HCT116 (cell line): ENCODE data around the gene ZNF181. TPM values are rescaled to one million over a fixed set of nuclear protein-coding genes. Genes with fewer than 3 reads are reported as not detected.

Experiments used
- ATAC-seq: fragments of 200-7000 bp; cut with Tn5 transposase; 2 replicates; pipeline ENCODE4 v1.9.1; 2020; ENCODE audit warnings: mild to moderate bottlenecking, moderate library complexity
- BruUV-seq: library from RNA; stranded (reverse); fragments of 400-500 nt; replicated peaks from 2 replicates; lab custom pipeline; 2021; lab: Mats Ljungman, UMichigan
- CTCF ChIA-PET: fragments of 300-600 bp; sonication (Branson Sonifier 250); formaldehyde crosslinking; loops from one replicate; lab custom pipeline; 2021; ENCODE audit warnings: antibody characterized with exemption; lab: Charles Lee
- POLR2A ChIA-PET: fragments of 300-600, 350-600 bp; sonication (Branson Sonifier 250); formaldehyde crosslinking; loops from one replicate; lab custom pipeline; 2021; ENCODE audit warnings: antibody characterized with exemption; lab: Charles Lee
- RAD21 ChIA-PET, 2 experiments: fragments of 300-600 bp; sonication (Branson Sonifier 250); formaldehyde crosslinking; loops; one replicate each; lab custom pipeline; 2023; ENCODE audit warnings: low total read pairs in 2 of 2; ENCODE audit not compliant: uncharacterized antibody in 2 of 2, unreplicated experiment in 2 of 2, low non-redundant PET in 1 of 2; lab: Charles Lee
- DNase-seq: peaks from one replicate; pipeline ENCODE4 v3.0.0-alpha.2; 2010; ENCODE audit warnings: low read depth, low spot score
- H2AFZ ChIP-seq: fragments of 200-600 bp; shearing (Covaris generic), sonication (generic); 2 replicates; pipeline ENCODE4 v1.6.1; 2017; ENCODE audit warnings: low read depth, mixed run types, mixed read lengths, antibody characterized with exemption, low read length; ENCODE audit not compliant: poor library complexity, severe bottlenecking
- H3K27ac ChIP-seq: 2 replicates; pipeline ENCODE4 v1.5.1; 2012; ENCODE audit warnings: low read depth, low read length
- H3K27me3 ChIP-seq: fragments of 200-600 bp; sonication (generic); 2 replicates; pipeline ENCODE4 v1.6.1; 2016; ENCODE audit warnings: mixed run types, low read length, mixed read lengths; ENCODE audit not compliant: insufficient read depth
- H3K36me3 ChIP-seq, 2 experiments: fragments of 200-500 bp in 1 of 2; fragments of 200-600 bp in 1 of 2; sonication (Bioruptor generic) in 1 of 2; sonication (generic) in 1 of 2; 2 replicates each; pipeline versions ENCODE4 v1.5.1 to v1.6.1; 2014 to 2016; ENCODE audit warnings: low read length in 2 of 2, inconsistent platforms in 1 of 2, mixed read lengths in 1 of 2, mixed run types in 1 of 2; ENCODE audit not compliant: insufficient read depth in 2 of 2, control insufficient read depth in 1 of 2
- H3K4me1 ChIP-seq, 2 experiments: fragments of 200-600 bp in 1 of 2; sonication (generic) in 1 of 2; 2 replicates each; pipeline versions ENCODE4 v1.5.1 to v1.6.1; 2012 to 2017; ENCODE audit warnings: low read length in 2 of 2, inconsistent platforms in 1 of 2, mild to moderate bottlenecking in 1 of 2, mixed read lengths in 1 of 2, mixed run types in 1 of 2, moderate library complexity in 1 of 2; ENCODE audit not compliant: insufficient read depth in 2 of 2, control insufficient read depth in 1 of 2
- H3K4me2 ChIP-seq: fragments of 200-600 bp; sonication (generic); 2 replicates; pipeline ENCODE4 v1.6.1; 2017; ENCODE audit warnings: mixed run types, low read length, mixed read lengths
- H3K4me3 ChIP-seq, 2 experiments: fragments of 200-600 bp in 1 of 2; sonication (generic) in 1 of 2; replicated peaks in 1 of 2; 2 replicates each; pipeline ENCODE4 v1.5.1; 2011 to 2016; ENCODE audit warnings: low read length in 2 of 2, control low read depth in 1 of 2, low read depth in 1 of 2, mild to moderate bottlenecking in 1 of 2, mixed read lengths in 1 of 2, mixed run types in 1 of 2
- H3K79me2 ChIP-seq: fragments of 200-600 bp; sonication (generic); 2 replicates; pipeline ENCODE4 v1.6.1; 2017; ENCODE audit warnings: mild to moderate bottlenecking, mixed run types, low read length, moderate library complexity, mixed read lengths; ENCODE audit not compliant: insufficient read depth
- H3K9ac ChIP-seq: fragments of 200-600 bp; sonication (generic); 2 replicates; pipeline ENCODE4 v1.6.1; 2016; ENCODE audit warnings: low read length, mixed read lengths
- H3K9me2 ChIP-seq: fragments of 200-600 bp; sonication (generic), shearing (Covaris generic); 2 replicates; pipeline ENCODE4 v1.6.1; 2017; ENCODE audit warnings: mixed run types, mild to moderate bottlenecking, moderate library complexity; ENCODE audit not compliant: insufficient read depth
- H3K9me3 ChIP-seq, 2 experiments: fragments of 200-500 bp in 1 of 2; fragments of 200-600 bp in 1 of 2; sonication (Bioruptor generic) in 1 of 2; sonication (generic) in 1 of 2; 2 replicates each; pipeline ENCODE4 v1.6.1; 2014 to 2017; ENCODE audit warnings: low read length in 2 of 2, mixed read lengths in 2 of 2, inconsistent platforms in 1 of 2, low read depth in 1 of 2, mild to moderate bottlenecking in 1 of 2, mixed run types in 1 of 2, moderate library complexity in 1 of 2; ENCODE audit not compliant: control insufficient read depth in 1 of 2, insufficient read depth in 1 of 2
- H4K20me1 ChIP-seq: fragments of 200-600 bp; sonication (generic), shearing (Covaris generic); 2 replicates; pipeline ENCODE4 v1.6.1; 2017; ENCODE audit warnings: mixed run types, mild to moderate bottlenecking, moderate library complexity; ENCODE audit not compliant: insufficient read depth
- CBX3 ChIP-seq: IDR thresholded peaks from 2 replicates; pipeline ENCODE4 v1.6.1; 2012; ENCODE audit warnings: low read depth
- CEBPB ChIP-seq: IDR thresholded peaks from 2 replicates; pipeline ENCODE4 v1.6.1; 2012; ENCODE audit warnings: low read depth
- EZH2phosphoT487 ChIP-seq: fragments of 200-600 bp; IDR thresholded peaks from 2 replicates; pipeline ENCODE4 v1.6.1; 2018; ENCODE audit warnings: antibody characterized with exemption, borderline replicate concordance
- RAD21 ChIP-seq: IDR thresholded peaks from 2 replicates; pipeline ENCODE4 v1.6.1; 2012; ENCODE audit warnings: low read depth, mild to moderate bottlenecking
- SIN3A ChIP-seq: IDR thresholded peaks from 2 replicates; pipeline ENCODE4 v1.6.1; 2012; ENCODE audit warnings: low read depth
- SP1 ChIP-seq: IDR thresholded peaks from 2 replicates; pipeline ENCODE4 v1.6.1; 2012; ENCODE audit warnings: low read depth
- SRF ChIP-seq: IDR thresholded peaks from 2 replicates; pipeline ENCODE4 v1.6.1; 2012; ENCODE audit warnings: low read depth
- ZFX ChIP-seq: fragments of 450-650 bp; IDR thresholded peaks from 2 replicates; pipeline ENCODE4 v1.6.1; 2017
- intact Hi-C: fragments of 100-400 bp; cut with micrococcal nuclease; formaldehyde crosslinking; loops from 2 replicates; pipeline ENCODE4 v1.10.0; 2022
- total RNA-seq: library from RNA; stranded (reverse); gene quantifications from one replicate; pipeline ENCODE4 v1.2.1, GENCODE V29; 2021; ENCODE audit not compliant: unreplicated experiment
- TF ChIP-seq, protein P1 (sequence below): IDR thresholded peaks from 2 replicates; pipeline ENCODE4 v1.6.1; 2012

Gene ZNF181
- total RNA-seq, 1 experiment from 2014 or later = 4.0 TPM

DNA sequence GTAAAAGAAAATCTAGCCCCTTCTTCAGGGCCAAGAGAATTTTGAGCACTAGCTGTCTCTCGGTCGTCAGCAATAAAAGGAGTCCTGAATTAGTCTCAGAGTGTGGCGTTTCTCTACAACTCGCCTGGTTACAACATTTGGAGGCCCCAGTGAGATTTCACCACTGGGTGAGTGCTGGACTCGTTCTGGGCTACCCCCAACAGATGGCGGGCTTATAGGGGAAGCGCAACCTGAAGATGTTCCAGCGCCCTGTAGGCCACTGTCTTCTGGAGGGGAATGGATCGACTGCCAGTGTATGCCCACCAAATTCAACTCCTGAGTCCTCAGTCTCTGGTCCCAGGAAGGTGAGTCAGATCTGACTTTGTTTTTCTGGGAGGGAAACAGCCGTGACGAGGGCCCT lies 11.7 kb upstream of the ZNF181 start:
- POLR2A ChIA-PET = no interaction called here

DNA sequence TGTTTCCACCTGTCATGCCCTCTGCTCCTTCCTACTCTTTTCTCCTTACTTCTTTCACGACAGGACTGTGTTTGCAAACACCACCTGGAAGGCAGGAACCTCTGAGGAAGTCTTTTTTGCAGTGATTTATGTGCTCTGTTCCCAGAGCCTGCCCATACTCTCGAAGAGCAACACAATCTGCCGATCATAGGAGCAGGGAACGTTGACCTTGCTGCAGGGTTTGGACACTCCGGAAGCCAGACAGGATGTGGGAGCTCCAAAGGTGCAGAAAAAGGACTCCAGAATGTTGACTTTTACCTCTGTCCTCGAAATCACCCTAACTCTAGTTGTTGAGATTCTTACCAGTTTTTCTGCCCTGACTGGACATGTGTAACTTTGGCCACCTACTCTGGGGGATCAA lies 8.6 kb upstream of the ZNF181 start:
- peaks cover 8% of the 10 kb centered on the region; the same call in 1 of the 2 replicates for H3K27me3 ChIP-seq
- RAD21 ChIA-PET = no interaction called here
- intact Hi-C loops = no loop called here
- no peaks in the 10 kb centered on the region for H3K36me3 ChIP-seq
- no peaks in the 10 kb centered on the region for H4K20me1 ChIP-seq
- H3K9me3 ChIP-seq = no peaks in the 10 kb centered on the region
- H3K27ac ChIP-seq = no peak overlapping the region
- BruUV-seq = no TSS peak
- no peaks in the 10 kb centered on the region for H3K4me1 ChIP-seq
- no peak overlapping the region for H2AFZ ChIP-seq
- ATAC-seq (no peak), DNase-seq (no peak)
- no peaks in the 10 kb centered on the region for H3K79me2 ChIP-seq
- no peak overlapping the region for H3K9ac ChIP-seq
- no peak overlapping the region for H3K4me3 ChIP-seq
- TF ChIP-seq SP1 = no peak
- TF ChIP-seq RAD21 = no peak
- TF ChIP-seq CBX3 = no peak
- no peak for TF ChIP-seq CEBPB
- TF ChIP-seq SIN3A = no peak
- TF ChIP-seq, protein P1, sequence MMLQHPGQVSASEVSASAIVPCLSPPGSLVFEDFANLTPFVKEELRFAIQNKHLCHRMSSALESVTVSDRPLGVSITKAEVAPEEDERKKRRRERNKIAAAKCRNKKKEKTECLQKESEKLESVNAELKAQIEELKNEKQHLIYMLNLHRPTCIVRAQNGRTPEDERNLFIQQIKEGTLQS = no peak
- TF ChIP-seq EZH2phosphoT487 = no peak
- no peak for TF ChIP-seq ZFX
- CTCF ChIA-PET = no interaction called here
- POLR2A ChIA-PET = no interaction called here
- no peaks in the 10 kb centered on the region for H3K9me2 ChIP-seq
- no peak overlapping the region for H3K4me2 ChIP-seq

More for the DNA sequence above, 11.7 kb upstream of the ZNF181 start:
- Histone ChIP-seq H4K20me1 (no peaks in the 10 kb centered on the region), H3K4me3 (no peak overlapping the region), H3K9me2 (no peaks in the 10 kb centered on the region), H3K9ac (no peak overlapping the region), H3K27ac (no peak overlapping the region), H3K27me3 (no peaks in the 10 kb centered on the region; the same call in 1 of the 2 replicates), H3K9me3 (no peaks in the 10 kb centered on the region), H3K79me2 (no peaks in the 10 kb centered on the region), H3K4me1 (no peaks in the 10 kb centered on the region), H3K4me2 (no peak overlapping the region), H3K36me3 (no peaks in the 10 kb centered on the region), H2AFZ (no peak overlapping the region)
- intact Hi-C loops = no loop called here
- RAD21 ChIA-PET = no interaction called here
- ATAC-seq = no peak
- CTCF ChIA-PET = no interaction called here
- TF ChIP-seq SRF = no peak
- DNase-seq = no peak
- BruUV-seq = no TSS peak
